GM18519 (cell line): Measurements from ENCODE around the gene CNIH2.

Experiments
- ATAC-seq: cut with Tn5 transposase; IDR thresholded peaks from one replicate; pipeline ENCODE4 v1.9.1; 2021; ENCODE audit warnings: mild to moderate bottlenecking, moderate library complexity; ENCODE audit not compliant: unreplicated experiment, low FRiP score

Gene CNIH2

DNA sequence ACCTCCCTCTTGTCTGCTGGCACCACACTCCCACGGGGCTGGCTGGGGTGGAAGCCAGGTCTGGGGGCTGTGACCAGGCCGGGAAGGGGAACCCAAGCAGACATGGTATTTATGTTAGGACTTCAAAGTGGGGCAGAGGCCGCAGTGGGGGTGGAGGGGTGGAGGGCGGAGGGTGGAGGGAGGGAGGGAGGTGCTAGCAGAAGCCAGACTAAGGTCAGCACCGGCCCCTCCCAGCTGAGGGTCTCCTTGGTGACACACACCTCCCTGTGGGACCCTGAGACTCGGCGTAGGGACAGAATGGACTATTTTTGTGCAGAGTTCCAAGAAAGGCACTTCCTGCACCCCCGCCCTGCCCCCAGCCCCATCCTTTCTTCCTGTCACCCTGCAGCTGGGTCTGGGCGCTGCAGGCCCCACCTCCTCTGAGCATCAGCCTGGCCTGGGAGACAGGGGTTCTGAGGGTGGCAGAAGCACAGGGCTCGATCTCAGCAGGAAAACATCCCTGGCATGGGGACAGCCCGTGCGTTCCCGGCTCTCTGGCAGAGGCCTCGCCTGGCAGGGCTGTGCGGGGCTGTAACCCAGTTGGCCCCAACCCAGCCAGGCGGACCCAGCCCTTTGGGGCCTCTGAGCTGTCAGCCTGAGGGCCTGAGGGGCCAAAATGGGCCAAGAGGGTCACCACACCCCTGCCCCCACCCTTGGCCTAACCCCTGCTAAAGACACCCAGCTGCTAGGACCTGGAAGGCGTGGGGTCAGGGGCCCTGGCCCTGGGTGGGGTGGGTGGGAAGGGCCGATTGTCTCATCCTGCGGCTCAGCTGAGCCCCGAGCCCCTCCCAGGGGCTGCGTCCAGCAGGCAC lies 48.5 kb downstream of the CNIH2 start:
- no peak for ATAC-seq

DNA sequence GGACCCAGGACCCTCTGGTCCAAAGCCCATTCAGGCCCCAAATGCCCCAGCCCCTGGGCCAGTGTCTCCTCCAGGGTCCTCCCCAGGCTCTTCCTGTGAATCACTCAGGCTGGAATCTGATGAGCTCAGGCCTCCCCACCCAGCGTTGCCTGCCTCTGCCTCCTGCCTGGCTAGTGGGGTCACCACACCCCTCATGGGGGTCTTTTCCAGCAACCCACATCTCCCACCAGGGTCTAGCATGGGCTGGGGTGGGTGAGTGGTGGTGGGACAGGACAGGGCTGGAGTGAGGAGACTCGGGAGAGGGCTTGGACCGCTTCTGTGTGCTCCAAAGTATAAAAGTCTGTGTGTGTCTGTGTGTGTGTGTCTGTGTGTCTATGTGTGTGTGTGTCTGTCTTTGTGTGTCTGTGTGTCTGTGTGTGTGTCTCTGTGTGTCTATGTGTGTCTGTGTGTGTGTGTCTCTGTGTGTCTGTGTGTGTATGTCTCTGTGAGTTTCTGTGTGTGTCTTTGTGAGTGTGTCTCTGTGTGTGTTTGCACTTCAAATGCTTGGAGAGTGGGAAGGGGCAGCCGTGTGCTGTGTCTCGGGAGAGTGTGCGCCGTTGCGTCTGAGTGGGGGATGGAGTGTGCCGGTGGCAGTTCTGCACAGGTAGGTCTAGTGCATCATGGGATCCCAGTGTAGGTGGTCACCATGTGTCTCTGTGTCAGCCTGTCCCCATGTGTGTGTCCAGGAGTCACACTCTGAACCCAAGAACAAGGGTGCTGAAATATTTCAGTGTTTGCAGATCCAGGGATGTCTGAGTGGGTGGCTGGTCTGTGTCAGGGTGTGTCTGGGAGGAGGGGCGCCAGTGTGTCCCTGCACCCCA lies 49.4 kb downstream of the CNIH2 start:
- no peak for ATAC-seq

DNA sequence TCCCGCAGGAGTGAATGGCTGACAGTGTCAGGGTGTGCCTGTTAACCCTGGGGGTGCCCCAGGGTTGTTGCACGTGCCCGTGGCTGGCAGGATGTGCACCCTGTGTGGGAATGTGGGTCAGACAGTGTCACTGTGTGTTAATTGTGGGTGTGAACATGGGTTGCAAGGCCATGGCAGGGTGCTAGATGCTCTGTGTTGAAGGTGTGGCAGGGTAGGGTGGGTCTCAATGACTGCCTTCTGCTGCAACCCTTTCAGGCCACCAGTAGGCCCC lies 50.0 kb downstream of the CNIH2 start:
- ATAC-seq: no peak

DNA sequence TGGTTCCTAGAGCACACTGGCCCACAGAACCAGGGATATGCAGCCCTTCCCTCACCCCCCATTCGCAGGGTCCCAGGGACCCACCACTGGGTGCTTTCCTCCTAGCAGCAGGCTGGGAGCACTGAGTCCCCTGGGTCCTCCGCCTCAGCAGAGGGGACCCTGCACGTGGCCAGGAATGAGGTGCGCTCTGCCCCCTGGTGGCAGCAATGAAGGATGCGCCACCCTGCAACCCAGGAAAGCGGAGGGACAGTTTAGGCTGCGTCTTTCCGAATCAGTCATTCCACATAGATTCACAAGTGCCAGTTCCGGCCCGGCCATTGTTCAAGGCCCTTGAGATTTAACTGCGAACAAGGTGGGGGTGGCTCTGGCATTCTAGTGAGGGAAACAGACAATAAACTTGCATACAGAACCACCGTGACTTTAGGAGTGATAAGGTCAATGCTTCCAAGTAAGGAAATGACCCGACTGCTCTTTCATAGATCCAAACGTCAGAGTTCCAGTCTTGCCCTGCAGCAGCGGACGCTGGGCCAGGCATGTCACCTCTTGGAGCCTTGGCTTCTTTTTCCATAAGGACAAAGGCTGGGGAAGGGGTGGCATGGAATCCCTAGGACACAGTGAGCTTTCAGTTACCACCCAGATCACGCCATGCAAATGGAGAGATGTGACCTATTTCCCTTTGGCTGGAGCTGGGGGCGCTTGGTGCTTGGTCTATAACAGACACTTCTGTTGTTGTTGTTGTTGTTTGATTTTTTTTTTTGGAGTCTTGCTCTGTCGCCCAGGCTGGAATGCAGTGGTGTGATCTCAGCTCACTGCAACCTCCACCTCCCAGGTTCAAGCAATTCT lies 50.5 kb downstream of the CNIH2 start:
- no peak for ATAC-seq

DNA sequence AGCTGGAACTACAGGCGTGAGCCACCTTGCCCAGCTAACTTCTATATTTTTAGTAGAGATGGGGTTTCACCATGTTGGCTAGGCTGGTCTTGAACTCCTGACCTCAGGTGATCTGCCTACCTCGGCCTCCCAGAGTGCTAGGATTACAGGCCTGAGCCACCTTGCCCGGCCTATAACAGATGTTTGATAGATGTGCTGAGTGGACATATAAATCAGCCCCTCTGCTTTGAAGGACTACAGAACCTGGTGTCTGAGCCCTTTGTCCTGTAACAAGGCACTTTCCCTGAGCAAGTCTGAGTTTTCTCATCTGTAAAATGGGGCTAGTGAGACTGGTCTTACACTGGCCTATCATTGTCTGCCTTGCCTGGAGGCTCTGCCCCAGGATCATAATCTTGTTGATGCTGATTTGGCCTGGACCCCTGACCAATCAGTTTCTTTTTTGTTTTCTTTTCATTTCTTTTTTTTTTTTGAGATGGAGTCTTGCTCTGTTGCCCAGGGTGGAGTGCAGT lies 51.2 kb downstream of the CNIH2 start:
- no peak for ATAC-seq

DNA sequence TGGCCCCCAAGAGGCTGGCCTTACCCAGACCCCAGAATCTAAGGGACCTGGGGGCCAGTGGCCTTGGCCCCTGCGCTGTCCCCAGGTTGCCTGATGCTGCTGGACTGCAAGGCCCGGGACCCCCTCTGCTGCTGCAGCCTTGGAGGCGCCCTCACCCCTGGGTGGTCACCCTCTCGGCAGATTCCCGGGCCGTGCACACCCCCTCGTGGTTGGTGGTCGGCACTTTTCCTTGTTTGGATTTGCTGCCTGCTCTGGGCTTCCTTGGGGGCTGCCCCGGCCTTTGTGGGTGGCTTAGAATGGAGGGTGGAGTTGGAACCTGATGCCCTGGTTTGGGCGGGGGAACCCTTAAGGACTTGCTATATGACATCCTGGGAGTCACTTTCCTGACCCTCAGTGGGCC lies 53.0 kb downstream of the CNIH2 start:
- ATAC-seq: no peak

DNA sequence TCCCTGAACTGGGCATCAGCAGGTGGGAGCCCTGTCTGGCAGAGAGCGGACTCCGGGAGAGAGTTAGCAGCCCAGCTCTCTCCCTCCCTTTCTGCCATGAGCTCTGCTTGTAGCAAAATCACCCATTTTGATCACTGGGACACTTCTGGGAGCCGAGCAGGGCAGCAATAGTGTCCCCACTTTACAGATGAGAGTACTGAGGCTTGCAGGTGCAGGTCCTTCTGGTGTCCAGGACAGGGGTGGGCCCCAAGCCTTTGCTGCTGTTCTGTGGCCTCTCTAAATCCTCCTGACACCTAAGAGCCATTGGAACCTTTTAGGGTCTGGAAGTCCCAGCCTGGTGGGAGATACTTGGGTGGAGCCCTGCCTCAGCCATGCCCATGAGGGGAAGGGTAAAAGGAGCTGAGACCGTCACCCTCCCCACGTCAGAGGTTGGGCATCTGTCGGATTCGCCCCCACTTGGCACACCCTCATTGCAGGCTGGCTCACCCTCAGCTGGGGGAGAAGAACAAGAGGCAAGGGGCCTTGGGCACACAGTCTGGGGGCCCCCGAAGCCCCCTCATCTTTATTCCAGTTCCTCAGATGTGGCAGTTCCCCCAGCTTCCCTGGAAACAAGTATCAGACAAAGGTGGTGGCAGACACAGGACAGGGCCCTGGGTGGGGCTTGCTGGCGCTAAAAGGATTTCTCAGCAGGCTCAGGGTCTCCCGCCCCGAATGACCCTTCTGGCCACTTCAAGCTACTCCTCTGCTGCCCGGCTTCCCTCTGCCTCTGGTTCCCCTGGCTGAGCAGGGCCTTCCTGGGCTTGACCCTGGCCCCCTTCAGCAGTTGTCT lies 53.8 kb downstream of the CNIH2 start:
- no peak for ATAC-seq

DNA sequence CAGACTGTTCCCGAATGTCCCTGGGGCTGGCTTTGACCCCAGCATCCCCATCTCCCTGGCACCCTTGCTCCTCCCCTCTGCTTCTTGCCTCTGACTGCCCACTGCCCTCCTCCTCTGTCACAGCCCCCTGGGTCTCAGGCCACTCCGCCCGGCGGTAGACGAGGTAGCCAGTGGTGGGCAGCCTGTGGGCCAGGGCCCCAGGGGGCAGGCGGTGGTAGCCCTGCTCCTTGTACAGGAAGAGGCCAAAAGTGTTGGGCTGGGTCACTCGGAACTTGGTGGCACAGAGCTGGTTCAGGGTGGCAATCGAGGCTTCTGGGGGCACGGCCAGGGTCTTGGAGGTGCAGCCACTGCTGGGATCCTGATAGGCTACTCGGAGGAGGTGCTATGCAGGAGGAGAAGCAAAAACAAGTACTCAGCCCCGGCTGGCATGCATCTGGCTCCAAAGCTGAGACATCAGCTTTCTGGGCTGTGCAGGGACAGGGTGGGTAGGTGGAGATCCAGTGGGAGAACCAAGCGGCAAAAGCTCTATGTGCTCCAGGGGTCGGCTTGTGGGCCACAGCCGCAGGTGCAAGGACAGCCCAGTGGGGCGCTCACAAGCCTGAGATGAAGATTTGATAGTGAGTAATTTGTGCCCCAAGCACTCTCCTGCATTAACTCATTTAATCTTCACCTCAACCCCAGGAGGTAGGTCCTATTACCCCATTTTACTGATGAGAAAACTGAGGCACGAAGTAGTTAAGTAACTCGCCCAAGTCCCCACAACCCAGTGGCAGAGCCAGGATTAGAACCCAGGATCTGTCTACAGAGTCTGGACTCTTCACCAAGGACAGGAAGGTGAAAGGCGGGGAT lies 54.6 kb downstream of the CNIH2 start:
- no peak for ATAC-seq

DNA sequence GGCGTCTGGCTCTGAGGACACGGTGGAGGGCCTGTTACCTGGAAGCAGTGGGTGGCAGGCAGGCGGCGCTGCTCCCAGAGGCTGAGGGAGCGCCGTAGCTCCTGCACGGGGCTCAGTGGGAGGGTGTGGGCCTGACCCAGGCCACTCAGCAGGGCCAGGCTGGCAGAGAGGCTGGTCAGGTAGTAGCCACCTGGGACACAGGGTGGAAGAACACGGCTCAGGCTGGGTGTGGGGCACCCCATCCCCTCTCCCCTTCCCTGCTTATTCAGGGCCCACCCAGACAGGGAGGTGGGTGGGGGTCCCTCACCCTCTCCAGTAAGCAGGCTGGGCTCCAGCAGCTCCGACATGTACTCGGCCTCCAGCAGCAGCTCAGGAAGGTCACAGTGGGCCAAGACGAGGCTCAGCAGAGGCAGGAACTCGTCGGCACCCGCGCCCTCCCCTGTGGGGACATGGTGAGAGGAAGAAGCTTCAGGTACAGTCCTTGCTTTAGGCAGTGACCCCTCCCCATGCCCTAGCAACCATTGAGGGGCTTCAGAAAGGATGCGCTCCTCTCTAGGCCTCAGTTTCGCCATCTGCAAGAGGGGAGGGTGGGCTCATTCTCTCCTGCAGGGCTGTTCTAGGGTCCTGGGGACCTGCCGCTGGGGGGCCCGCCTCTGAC lies 55.4 kb downstream of the CNIH2 start:
- no peak for ATAC-seq
